Progenitor cell of endocrine pancreas (in vitro differentiated cells): ENCODE data around the gene BICDL2. TPM values are rescaled to one million over a fixed set of nuclear protein-coding genes. Genes with fewer than 3 reads are reported as not detected.

Experiments used
- DNase-seq: peaks from one replicate; pipeline ENCODE4 v3.0.0; 2021; ENCODE audit warnings: low spot score; ENCODE audit not compliant: unreplicated experiment
- H3K27ac Mint-ChIP-seq: 2 replicates; pipeline ENCODE4 v1.8.0; 2021; ENCODE audit warnings: mild to moderate bottlenecking, moderate library complexity, mixed read lengths
- H3K27me3 Mint-ChIP-seq: 2 replicates; pipeline ENCODE4 v1.8.0; 2021; ENCODE audit warnings: mixed read lengths
- H3K36me3 Mint-ChIP-seq: 2 replicates; pipeline ENCODE4 v1.8.0; 2022; ENCODE audit warnings: mixed read lengths; ENCODE audit not compliant: insufficient read depth
- H3K4me1 Mint-ChIP-seq: 2 replicates; pipeline ENCODE4 v1.8.0; 2021; ENCODE audit warnings: low read depth, mixed read lengths
- H3K4me3 Mint-ChIP-seq: 2 replicates; pipeline ENCODE4 v1.8.0; 2021; ENCODE audit warnings: low read depth, mild to moderate bottlenecking, moderate library complexity, mixed read lengths
- H3K9me3 Mint-ChIP-seq: 2 replicates; pipeline ENCODE4 v1.8.0; 2021; ENCODE audit warnings: low read depth, mixed read lengths
- CTCF ChIP-seq: fragments of 200-600 bp; sonication (generic); IDR thresholded peaks from one replicate; pipeline ENCODE4 v1.5.0; 2021; ENCODE audit warnings: antibody characterized with exemption, mild to moderate bottlenecking; ENCODE audit not compliant: unreplicated experiment
- total RNA-seq: library from RNA; stranded (reverse); gene quantifications from 2 replicates; pipeline ENCODE4 v1.2.1, GENCODE V29; 2021

BICDL2 gene
- total RNA-seq, 1 donor from 2014 or later: 10.4 TPM

GRCh38 chr16:3012246-3012645 is 24.5 kb downstream of the BICDL2 start:
- H3K4me1 Mint-ChIP-seq: peaks cover 71% of the 10 kb centered on the region
- H3K9me3 Mint-ChIP-seq: no peaks in the 10 kb centered on the region
- no peaks in the 10 kb centered on the region for H3K27me3 Mint-ChIP-seq
- peaks cover 12% of the 10 kb centered on the region for H3K36me3 Mint-ChIP-seq
- DNase-seq: no peak
- no peak for TF ChIP-seq CTCF
- peak overlapping the region; percentile 44 for H3K4me3 Mint-ChIP-seq
- peak overlapping the region; percentile 93 for H3K27ac Mint-ChIP-seq

GRCh38 chr16:3010510-3010909 is 26.2 kb downstream of the BICDL2 start:
- Mint-ChIP-seq H3K4me3 (no peak overlapping the region), H3K36me3 (peaks cover 8% of the 10 kb centered on the region), H3K9me3 (no peaks in the 10 kb centered on the region), H3K4me1 (peaks cover 70% of the 10 kb centered on the region), H3K27ac (peak overlapping the region; percentile 97), H3K27me3 (no peaks in the 10 kb centered on the region)
- no peak for DNase-seq
- TF ChIP-seq CTCF: no peak

DNA sequence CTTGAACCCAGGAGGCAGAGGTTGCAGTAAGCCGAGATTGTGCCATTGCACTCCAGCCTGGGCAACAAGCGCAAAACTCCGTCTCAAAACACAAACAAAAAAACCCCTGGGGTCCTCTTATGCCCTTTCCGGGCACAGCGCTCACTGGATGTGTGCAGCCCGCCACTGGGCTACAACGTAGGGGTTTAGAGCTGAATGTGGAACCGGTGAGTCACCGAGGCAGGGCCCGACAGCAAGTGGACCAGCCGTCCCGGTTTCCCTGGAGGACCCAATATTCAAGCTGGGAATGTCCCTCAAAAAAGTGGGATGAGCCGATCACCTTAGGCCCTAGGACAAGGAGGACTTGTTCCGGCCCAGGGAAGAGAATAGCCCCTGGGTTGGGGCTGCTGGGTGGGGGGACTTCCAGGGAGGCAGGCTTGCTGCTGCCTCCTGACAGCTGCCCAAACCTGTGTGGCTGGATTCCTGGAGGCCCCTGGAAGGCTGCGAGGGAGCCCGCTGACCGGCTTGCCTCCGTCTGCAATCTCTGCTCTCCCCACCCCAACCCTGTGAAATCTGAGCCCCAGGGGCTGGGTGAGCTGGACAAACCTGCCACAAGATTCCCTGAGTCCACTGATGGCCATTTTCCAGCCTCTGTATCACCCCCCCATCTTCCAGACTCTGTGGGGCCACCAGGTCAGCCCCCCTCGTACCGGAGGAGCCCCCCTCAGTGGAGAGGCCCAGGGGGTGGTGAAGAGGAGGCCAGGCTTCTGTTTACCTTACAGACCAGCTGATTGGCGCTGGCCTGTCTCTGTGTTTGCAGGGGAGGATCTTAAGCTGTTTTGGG is 27.0 kb downstream of the BICDL2 start:
- H3K36me3 Mint-ChIP-seq: peaks cover 4% of the 10 kb centered on the region
- TF ChIP-seq CTCF: no peak
- DNase-seq: peak; percentile 91
- H3K27me3 Mint-ChIP-seq: no peaks in the 10 kb centered on the region
- peaks cover 63% of the 10 kb centered on the region for H3K4me1 Mint-ChIP-seq
- no peaks in the 10 kb centered on the region for H3K9me3 Mint-ChIP-seq
- H3K27ac Mint-ChIP-seq: peak overlapping the region; percentile 97
- peak overlapping the region; percentile 53 for H3K4me3 Mint-ChIP-seq

DNA sequence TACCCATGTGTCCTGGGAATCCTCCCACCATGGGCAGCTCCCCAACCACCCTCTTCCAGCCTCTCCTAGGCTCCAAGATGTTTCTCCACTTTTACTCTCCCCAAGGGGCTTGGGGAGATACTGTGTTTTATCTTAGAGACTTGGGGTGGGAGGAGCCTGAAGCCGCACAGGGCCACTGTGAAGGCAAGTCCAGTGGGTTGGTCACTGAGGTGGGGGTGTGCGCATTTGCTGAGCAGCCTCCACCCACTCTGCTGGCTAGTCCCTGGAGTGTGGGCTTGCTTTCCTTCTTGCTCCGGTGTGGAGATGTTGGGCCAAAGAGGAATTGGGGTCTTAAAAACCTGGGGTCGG is 28.1 kb downstream of the BICDL2 start:
- H3K27ac Mint-ChIP-seq: peak overlapping the region; percentile 97
- H3K4me3 Mint-ChIP-seq: peak overlapping the region; percentile 59
- no peaks in the 10 kb centered on the region for H3K27me3 Mint-ChIP-seq
- no peak for DNase-seq
- TF ChIP-seq CTCF: no peak
- H3K4me1 Mint-ChIP-seq: peaks cover 54% of the 10 kb centered on the region
- H3K36me3 Mint-ChIP-seq: no peaks in the 10 kb centered on the region
- no peaks in the 10 kb centered on the region for H3K9me3 Mint-ChIP-seq

GRCh38 chr16:3007957-3008689 is 28.6 kb downstream of the BICDL2 start:
- Mint-ChIP-seq H3K4me3 (peak overlapping the region; percentile 59), H3K36me3 (no peaks in the 10 kb centered on the region), H3K27me3 (no peaks in the 10 kb centered on the region), H3K27ac (peak overlapping the region; percentile 97), H3K4me1 (peaks cover 49% of the 10 kb centered on the region), H3K9me3 (no peaks in the 10 kb centered on the region)
- no peak for TF ChIP-seq CTCF
- no peak for DNase-seq
